Mucosa of descending colon (tissue), 3 donors: ENCODE data around the gene SLCO1C1. TPM values are rescaled to one million over a fixed set of nuclear protein-coding genes. Genes with fewer than 3 reads are reported as not detected.
A peak's percentile ranks its signal among the peaks of the same experiment; 100 is the strongest.

ENCODE experiments used
- ATAC-seq: fragments of 200-7000 bp; cut with Tn5 transposase; one replicate; pipeline ENCODE4 v1.9.1; 2020; ENCODE audit warnings: mild to moderate bottlenecking, moderate library complexity
- DNase-seq, 3 donors: peaks; one replicate each; pipeline ENCODE4 v3.0.0-alpha.2; 2020
- H3K36me3 ChIP-seq: fragments of 200-600 bp; one replicate; pipeline ENCODE4 v1.8.0; 2021; ENCODE audit warnings: low read depth, mild to moderate bottlenecking
- H3K4me1 ChIP-seq: fragments of 200-600 bp; one replicate; pipeline ENCODE4 v1.8.0; 2021; ENCODE audit warnings: low read depth, mild to moderate bottlenecking
- H3K4me3 ChIP-seq: fragments of 200-600 bp; one replicate; pipeline ENCODE4 v1.8.0; 2021; ENCODE audit warnings: mild to moderate bottlenecking
- H3K9me3 ChIP-seq: fragments of 200-600 bp; one replicate; pipeline ENCODE4 v1.8.0; 2021; ENCODE audit warnings: mild to moderate bottlenecking
- intact Hi-C, 2 donors: fragments of 100-400 bp; cut with DNase I in 1 of 2; cut with micrococcal nuclease in 1 of 2; formaldehyde crosslinking; loops; one replicate each; pipeline versions ENCODE4 v1.11.0 to v1.11.1; 2022; cut with DNase I, micrococcal nuclease
- long read RNA-seq, 2 donors: library from polyadenylated mRNA; unstranded; transcript quantifications; one replicate each; pipeline ENCODE4 v2.0.0, GENCODE V29; 2019 to 2021
- total RNA-seq, 3 donors: library from RNA; stranded (reverse); fragmentation: NEBNext Ultra II Directional in 2 of 3; extraction: Animal tissue kit (Norgen Biotek cat#: 25700) in 2 of 3; gene quantifications; one replicate each; pipeline versions ENCODE4 v1.2.1 to v1.2.4, GENCODE V29; 2021 to 2023
- TF ChIP-seq, protein P1 (sequence below): fragments of 200-600 bp; IDR thresholded peaks from one replicate; pipeline ENCODE4 v1.8.0; 2022; ENCODE audit warnings: antibody characterized with exemption, mild to moderate bottlenecking
- donor health status: DM: no; HTN: no; CAD: no; lungs with moderate emphysema.
- donor health status: DM: no; HTN: no; CAD: no.
- donor health status: DM: no; HTN: yes; CAD: no.

The SLCO1C1 gene, protein sequence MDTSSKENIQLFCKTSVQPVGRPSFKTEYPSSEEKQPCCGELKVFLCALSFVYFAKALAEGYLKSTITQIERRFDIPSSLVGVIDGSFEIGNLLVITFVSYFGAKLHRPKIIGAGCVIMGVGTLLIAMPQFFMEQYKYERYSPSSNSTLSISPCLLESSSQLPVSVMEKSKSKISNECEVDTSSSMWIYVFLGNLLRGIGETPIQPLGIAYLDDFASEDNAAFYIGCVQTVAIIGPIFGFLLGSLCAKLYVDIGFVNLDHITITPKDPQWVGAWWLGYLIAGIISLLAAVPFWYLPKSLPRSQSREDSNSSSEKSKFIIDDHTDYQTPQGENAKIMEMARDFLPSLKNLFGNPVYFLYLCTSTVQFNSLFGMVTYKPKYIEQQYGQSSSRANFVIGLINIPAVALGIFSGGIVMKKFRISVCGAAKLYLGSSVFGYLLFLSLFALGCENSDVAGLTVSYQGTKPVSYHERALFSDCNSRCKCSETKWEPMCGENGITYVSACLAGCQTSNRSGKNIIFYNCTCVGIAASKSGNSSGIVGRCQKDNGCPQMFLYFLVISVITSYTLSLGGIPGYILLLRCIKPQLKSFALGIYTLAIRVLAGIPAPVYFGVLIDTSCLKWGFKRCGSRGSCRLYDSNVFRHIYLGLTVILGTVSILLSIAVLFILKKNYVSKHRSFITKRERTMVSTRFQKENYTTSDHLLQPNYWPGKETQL
- total RNA-seq = 1 to 10 TPM; 1.6 to 2.4 (median 2.1) TPM
- long read RNA-seq, donor 1 = 0 reads
- long read RNA-seq, donor 2 = 0 reads

- intact Hi-C loops = no loop called here
- Histone ChIP-seq H3K9me3 (no peaks in the 10 kb centered on the region), H3K36me3 (no peaks in the 10 kb centered on the region), H3K4me3 (no peak within 1 kb of the TSS), H3K4me1 (no peaks in the 10 kb centered on the region)
- DNase-seq (no peak), ATAC-seq (no peak)
- TF ChIP-seq, protein P1, sequence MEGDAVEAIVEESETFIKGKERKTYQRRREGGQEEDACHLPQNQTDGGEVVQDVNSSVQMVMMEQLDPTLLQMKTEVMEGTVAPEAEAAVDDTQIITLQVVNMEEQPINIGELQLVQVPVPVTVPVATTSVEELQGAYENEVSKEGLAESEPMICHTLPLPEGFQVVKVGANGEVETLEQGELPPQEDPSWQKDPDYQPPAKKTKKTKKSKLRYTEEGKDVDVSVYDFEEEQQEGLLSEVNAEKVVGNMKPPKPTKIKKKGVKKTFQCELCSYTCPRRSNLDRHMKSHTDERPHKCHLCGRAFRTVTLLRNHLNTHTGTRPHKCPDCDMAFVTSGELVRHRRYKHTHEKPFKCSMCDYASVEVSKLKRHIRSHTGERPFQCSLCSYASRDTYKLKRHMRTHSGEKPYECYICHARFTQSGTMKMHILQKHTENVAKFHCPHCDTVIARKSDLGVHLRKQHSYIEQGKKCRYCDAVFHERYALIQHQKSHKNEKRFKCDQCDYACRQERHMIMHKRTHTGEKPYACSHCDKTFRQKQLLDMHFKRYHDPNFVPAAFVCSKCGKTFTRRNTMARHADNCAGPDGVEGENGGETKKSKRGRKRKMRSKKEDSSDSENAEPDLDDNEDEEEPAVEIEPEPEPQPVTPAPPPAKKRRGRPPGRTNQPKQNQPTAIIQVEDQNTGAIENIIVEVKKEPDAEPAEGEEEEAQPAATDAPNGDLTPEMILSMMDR = no peak
Measured at GRCh38 chr12:20695232-20695631, at the start of gene SLCO1C1. TSS of gene SLCO1C1 (plus strand) at chr12:20695332. CDS start at chr12:20699577, 4,245 bp downstream.

DNA sequence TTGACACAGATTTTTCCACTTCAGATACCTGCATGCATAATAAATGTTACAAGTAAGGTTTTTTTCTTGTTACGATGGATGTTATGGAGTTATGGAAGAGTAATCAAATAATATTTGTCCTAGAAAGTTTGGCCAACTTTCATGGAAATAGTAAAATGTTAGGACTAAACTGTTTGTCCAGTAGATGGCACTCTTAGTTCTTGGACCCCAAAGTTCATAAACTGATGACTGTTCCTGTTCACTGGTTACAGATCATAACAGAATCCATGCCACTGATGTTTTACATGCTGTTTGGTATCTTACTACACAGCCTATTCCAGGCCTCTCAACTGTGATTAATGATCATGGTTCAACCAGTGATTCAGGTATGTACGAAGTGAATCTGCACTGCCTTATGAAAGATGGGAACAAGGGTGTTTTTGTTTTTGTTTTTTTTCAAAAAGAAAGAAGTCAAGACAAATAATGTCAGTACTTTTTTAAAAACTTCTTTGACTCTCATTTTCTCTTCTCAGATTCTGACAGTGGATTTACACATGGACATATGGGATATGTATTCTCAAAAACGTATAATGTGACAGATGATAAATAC, 48.8 kb upstream of the SLCO1C1 start:
- DNase-seq = no peak
- intact Hi-C loops = no loop called here
- no peaks in the 10 kb centered on the region for H3K4me1 ChIP-seq
- H3K9me3 ChIP-seq = no peaks in the 10 kb centered on the region
- TF ChIP-seq, protein P1 = no peak
- peak; percentile 45 for ATAC-seq
- H3K36me3 ChIP-seq = no peaks in the 10 kb centered on the region
- no peak overlapping the region for H3K4me3 ChIP-seq

- Histone ChIP-seq H3K36me3 (no peaks in the 10 kb centered on the region), H3K9me3 (no peaks in the 10 kb centered on the region), H3K4me1 (no peaks in the 10 kb centered on the region), H3K4me3 (no peak overlapping the region)
- intact Hi-C loops = no loop called here
- ATAC-seq (no peak), DNase-seq (no peak)
- TF ChIP-seq, protein P1 = no peak
Measured at GRCh38 chr12:20653871-20654270, 41.3 kb upstream of the SLCO1C1 start.

GRCh38 chr12:20656600-20656999, 38.5 kb upstream of the SLCO1C1 start:
- DNase-seq = no peak
- no peak overlapping the region for H3K4me3 ChIP-seq
- intact Hi-C loops = no loop called here
- ATAC-seq = no peak
- no peaks in the 10 kb centered on the region for H3K4me1 ChIP-seq
- H3K36me3 ChIP-seq = no peaks in the 10 kb centered on the region
- H3K9me3 ChIP-seq = peaks cover 18% of the 10 kb centered on the region
- TF ChIP-seq, protein P1 = no peak

GRCh38 chr12:20657496-20657895, 37.6 kb upstream of the SLCO1C1 start:
- TF ChIP-seq, protein P1 = no peak
- intact Hi-C loops = no loop called here
- Histone ChIP-seq H3K4me1 (no peaks in the 10 kb centered on the region), H3K9me3 (peaks cover 22% of the 10 kb centered on the region), H3K36me3 (no peaks in the 10 kb centered on the region), H3K4me3 (no peak overlapping the region)
- no peak for DNase-seq
- no peak for ATAC-seq
